Fibroblast of skin of scalp (primary cell): ENCODE data around the gene FAM107A.

Experiments
- DNase-seq: peaks from one replicate; pipeline ENCODE4 v3.0.0-alpha.2; 2013

Gene FAM107A

GRCh38 chr3:58566398-58567250 lies 10.6 kb downstream of the FAM107A start:
- DNase-seq = no peak

- no peak for DNase-seq
Observed at GRCh38 chr3:58565621-58566397, 11.4 kb downstream of the FAM107A start.

- DNase-seq = peak; percentile 89
Observed at GRCh38 chr3:58564456-58565160, 12.6 kb downstream of the FAM107A start.

- no peak for DNase-seq
Observed at GRCh38 chr3:58564054-58564453, 13.1 kb downstream of the FAM107A start.

- no peak for DNase-seq
Observed at GRCh38 chr3:58563386-58564035, 13.7 kb downstream of the FAM107A start.

GRCh38 chr3:58562498-58562897 lies 14.7 kb downstream of the FAM107A start:
- DNase-seq = no peak

GRCh38 chr3:58560771-58561311 lies 16.4 kb downstream of the FAM107A start:
- peak; percentile 98 for DNase-seq

GRCh38 chr3:58559586-58559985 lies 17.6 kb downstream of the FAM107A start:
- no peak for DNase-seq

- no peak for DNase-seq
Observed at GRCh38 chr3:58557491-58557890, 19.7 kb downstream of the FAM107A start.

- DNase-seq = no peak
Observed at GRCh38 chr3:58556761-58557221, 20.4 kb downstream of the FAM107A start.

GRCh38 chr3:58556001-58556400 lies 21.2 kb downstream of the FAM107A start:
- no peak for DNase-seq

GRCh38 chr3:58555203-58555602 lies 22.0 kb downstream of the FAM107A start:
- DNase-seq = no peak

- DNase-seq = no peak
Observed at GRCh38 chr3:58553003-58553402, 24.2 kb downstream of the FAM107A start.

GRCh38 chr3:58551636-58552180 lies 25.5 kb downstream of the FAM107A start:
- no peak for DNase-seq

GRCh38 chr3:58544541-58544940 lies 32.6 kb downstream of the FAM107A start:
- no peak for DNase-seq

- DNase-seq = no peak
Observed at GRCh38 chr3:58540176-58540858, 36.9 kb downstream of the FAM107A start.

GRCh38 chr3:58539626-58540025 lies 37.6 kb downstream of the FAM107A start:
- DNase-seq = no peak

GRCh38 chr3:58537412-58538301 lies 39.5 kb downstream of the FAM107A start:
- no peak for DNase-seq

- peak; percentile 46 for DNase-seq
Observed at GRCh38 chr3:58536501-58537411, 40.4 kb downstream of the FAM107A start, which contains the start of gene ACOX2. Gene ACOX2 (minus strand): TSS chr3:58537190. CDS start chr3:58535106, 2,084 bp downstream.
